ENCODE measurements around the gene SULT1A2.

- TF ChIP-seq CTCF (conservative IDR thresholded peaks at IDR 0.05; ENCODE audit: low read length) (no peak), EZH2phosphoT487 (IDR thresholded peaks at IDR 0.05; ENCODE audit: borderline replicate concordance) (no peak)
Measured at GRCh38 chr16:28546626-28547025, 50.2 kb downstream of the SULT1A2 start.

All from Loucy (cell line).